SJSA1 (cell line): Measurements from ENCODE around the gene TRAPPC2L. TPM values are rescaled to one million over a fixed set of nuclear protein-coding genes. Genes with fewer than 3 reads are reported as not detected.
A peak's percentile ranks its signal among the peaks of the same experiment; 100 is the strongest.

Source experiments
- DNase-seq, 2 experiments: peaks; one replicate each; pipeline ENCODE4 v3.0.0-alpha.2; 2015 to 2020; ENCODE audit warnings: low spot score in 2 of 2, low read depth in 1 of 2
- H3K27ac ChIP-seq: fragments of 250-450 bp; sonication (Bioruptor Pico); 2 replicates; pipeline ENCODE4 v1.5.1; 2020; ENCODE audit warnings: mild to moderate bottlenecking, moderate library complexity
- H3K27me3 ChIP-seq: fragments of 250-450 bp; sonication (Bioruptor Pico); replicated peaks from 2 replicates; pipeline ENCODE4 v1.5.1; 2020; ENCODE audit warnings: mild to moderate bottlenecking, moderate library complexity
- H3K36me3 ChIP-seq: fragments of 250-450 bp; sonication (Bioruptor Pico); 2 replicates; pipeline ENCODE4 v1.5.1; 2020; ENCODE audit warnings: mild to moderate bottlenecking
- H3K4me1 ChIP-seq: fragments of 250-450 bp; sonication (Bioruptor Pico); replicated peaks from 2 replicates; pipeline ENCODE4 v1.6.1; 2021; ENCODE audit warnings: mild to moderate bottlenecking
- H3K4me3 ChIP-seq: fragments of 250-450 bp; sonication (Bioruptor Pico); 2 replicates; pipeline ENCODE4 v1.5.1; 2020; ENCODE audit warnings: mild to moderate bottlenecking
- H3K9me3 ChIP-seq: fragments of 250-450 bp; sonication (Bioruptor Pico); replicated peaks from 2 replicates; pipeline ENCODE4 v1.5.1; 2020; ENCODE audit warnings: mild to moderate bottlenecking
- total RNA-seq: library from RNA; depleted of rRNA; stranded (reverse); fragments of >200 nt; shearing (Covaris generic); gene quantifications from 2 replicates; pipeline ENCODE4 v1.2.3, GENCODE V29; 2014

The TRAPPC2L gene
- total RNA-seq, 1 experiment from 2014 or later, result 27.5 TPM

GRCh38 chr16:88839745-88840599 is 17.0 kb upstream of the TRAPPC2L start:
- no peak for DNase-seq
- Histone ChIP-seq H3K4me1 (no peaks in the 10 kb centered on the region), H3K9me3 (no peaks in the 10 kb centered on the region), H3K27me3 (no peaks in the 10 kb centered on the region), H3K27ac (no peak overlapping the region), H3K36me3 (peaks cover 24% of the 10 kb centered on the region), H3K4me3 (no peak overlapping the region)

- Histone ChIP-seq H3K4me3 (no peak overlapping the region), H3K36me3 (peaks cover 18% of the 10 kb centered on the region), H3K9me3 (no peaks in the 10 kb centered on the region), H3K27ac (no peak overlapping the region), H3K27me3 (no peaks in the 10 kb centered on the region), H3K4me1 (no peaks in the 10 kb centered on the region)
- no peak for DNase-seq
Measured at GRCh38 chr16:88840600-88841215, 16.2 kb upstream of the TRAPPC2L start.

- no peaks in the 10 kb centered on the region for H3K9me3 ChIP-seq
- no peak for DNase-seq
- H3K4me1 ChIP-seq, result no peaks in the 10 kb centered on the region
- H3K27ac ChIP-seq, result no peak overlapping the region
- no peak overlapping the region for H3K4me3 ChIP-seq
- no peaks in the 10 kb centered on the region for H3K27me3 ChIP-seq
- H3K36me3 ChIP-seq, result peaks cover 18% of the 10 kb centered on the region
Measured at GRCh38 chr16:88841521-88842307, 15.2 kb upstream of the TRAPPC2L start.

GRCh38 chr16:88842308-88842756 is 14.6 kb upstream of the TRAPPC2L start:
- no peak overlapping the region for H3K4me3 ChIP-seq
- DNase-seq, result no peak
- peaks cover 18% of the 10 kb centered on the region for H3K36me3 ChIP-seq
- H3K4me1 ChIP-seq, result no peaks in the 10 kb centered on the region
- H3K9me3 ChIP-seq, result no peaks in the 10 kb centered on the region
- no peaks in the 10 kb centered on the region for H3K27me3 ChIP-seq
- no peak overlapping the region for H3K27ac ChIP-seq

- H3K27ac ChIP-seq, result no peak overlapping the region
- H3K4me3 ChIP-seq, result no peak overlapping the region
- no peaks in the 10 kb centered on the region for H3K9me3 ChIP-seq
- peaks cover 21% of the 10 kb centered on the region for H3K36me3 ChIP-seq
- no peaks in the 10 kb centered on the region for H3K27me3 ChIP-seq
- H3K4me1 ChIP-seq, result no peaks in the 10 kb centered on the region
- DNase-seq, result no peak
Measured at GRCh38 chr16:88842806-88843205, 14.1 kb upstream of the TRAPPC2L start.

DNA sequence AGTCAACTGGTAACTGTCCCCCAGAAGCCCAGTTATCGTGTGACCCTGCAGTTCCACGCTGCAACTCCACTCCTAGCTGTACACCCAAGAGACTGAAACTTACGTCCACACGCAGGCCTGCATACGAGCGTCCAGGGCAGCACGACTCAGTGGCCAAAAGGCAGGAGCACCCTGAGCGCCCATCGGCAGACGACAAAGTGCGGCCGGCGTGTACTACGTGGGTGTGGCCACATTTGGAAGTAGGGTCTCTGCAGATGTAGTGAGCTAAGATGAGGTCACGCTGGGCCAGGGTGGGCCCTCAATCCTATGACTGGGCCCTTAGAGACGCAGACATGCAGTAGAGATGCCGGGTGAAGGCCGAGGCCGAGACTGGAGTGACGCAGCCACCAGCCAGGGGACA is 13.7 kb upstream of the TRAPPC2L start:
- H3K9me3 ChIP-seq, result no peaks in the 10 kb centered on the region
- no peaks in the 10 kb centered on the region for H3K27me3 ChIP-seq

GRCh38 chr16:88844419-88845036 is 12.4 kb upstream of the TRAPPC2L start:
- Histone ChIP-seq H3K9me3 (no peaks in the 10 kb centered on the region), H3K4me1 (no peaks in the 10 kb centered on the region), H3K36me3 (peaks cover 14% of the 10 kb centered on the region), H3K27ac (no peak overlapping the region), H3K4me3 (no peak overlapping the region), H3K27me3 (no peaks in the 10 kb centered on the region)
- no peak for DNase-seq

More for the DNA sequence above, 13.7 kb upstream of the TRAPPC2L start:
- H3K4me1 ChIP-seq, result no peaks in the 10 kb centered on the region
- no peak overlapping the region for H3K27ac ChIP-seq
- peaks cover 21% of the 10 kb centered on the region for H3K36me3 ChIP-seq
- H3K4me3 ChIP-seq, result no peak overlapping the region
- no peak for DNase-seq

- H3K9me3 ChIP-seq, result no peaks in the 10 kb centered on the region
- H3K4me1 ChIP-seq, result no peaks in the 10 kb centered on the region
- H3K27ac ChIP-seq, result no peak overlapping the region
- H3K36me3 ChIP-seq, result peaks cover 10% of the 10 kb centered on the region
- H3K4me3 ChIP-seq, result no peak overlapping the region
- no peaks in the 10 kb centered on the region for H3K27me3 ChIP-seq
- no peak for DNase-seq
Measured at GRCh38 chr16:88846088-88846487, 10.8 kb upstream of the TRAPPC2L start.

- no peaks in the 10 kb centered on the region for H3K27me3 ChIP-seq
- H3K4me1 ChIP-seq, result peaks cover 2% of the 10 kb centered on the region
- no peak overlapping the region for H3K27ac ChIP-seq
- H3K9me3 ChIP-seq, result no peaks in the 10 kb centered on the region
- peaks cover 14% of the 10 kb centered on the region for H3K36me3 ChIP-seq
- no peak for DNase-seq
- no peak overlapping the region for H3K4me3 ChIP-seq
Measured at GRCh38 chr16:88847654-88848053, 9.3 kb upstream of the TRAPPC2L start.

- H3K27ac ChIP-seq, result no peak overlapping the region
- no peak for DNase-seq
- peaks cover 11% of the 10 kb centered on the region for H3K4me1 ChIP-seq
- peaks cover 14% of the 10 kb centered on the region for H3K36me3 ChIP-seq
- H3K27me3 ChIP-seq, result no peaks in the 10 kb centered on the region
- no peak overlapping the region for H3K4me3 ChIP-seq
- no peaks in the 10 kb centered on the region for H3K9me3 ChIP-seq
Measured at GRCh38 chr16:88848557-88848956, 8.4 kb upstream of the TRAPPC2L start.

- H3K27me3 ChIP-seq, result no peaks in the 10 kb centered on the region
- H3K36me3 ChIP-seq, result peaks cover 18% of the 10 kb centered on the region
- H3K4me1 ChIP-seq, result peaks cover 17% of the 10 kb centered on the region
- H3K27ac ChIP-seq, result no peak overlapping the region
- DNase-seq, result no peak
- no peaks in the 10 kb centered on the region for H3K9me3 ChIP-seq
- H3K4me3 ChIP-seq, result no peak overlapping the region
Measured at GRCh38 chr16:88850531-88851199, 6.3 kb upstream of the TRAPPC2L start.

GRCh38 chr16:88851616-88852015 is 5.3 kb upstream of the TRAPPC2L start:
- Histone ChIP-seq H3K36me3 (peaks cover 18% of the 10 kb centered on the region), H3K4me1 (peaks cover 23% of the 10 kb centered on the region), H3K4me3 (no peak overlapping the region), H3K9me3 (no peaks in the 10 kb centered on the region), H3K27ac (no peak overlapping the region), H3K27me3 (no peaks in the 10 kb centered on the region)
- no peak for DNase-seq

GRCh38 chr16:88853325-88853941 is 3.5 kb upstream of the TRAPPC2L start:
- peaks cover 30% of the 10 kb centered on the region for H3K4me1 ChIP-seq
- no peaks in the 10 kb centered on the region for H3K9me3 ChIP-seq
- DNase-seq, result peak in 1 of 2 experiments; percentile 31
- H3K27ac ChIP-seq, result no peak overlapping the region
- no peaks in the 10 kb centered on the region for H3K27me3 ChIP-seq
- no peak overlapping the region for H3K4me3 ChIP-seq
- peaks cover 20% of the 10 kb centered on the region for H3K36me3 ChIP-seq
